ENCODE measurements around the gene LONRF2.

The LONRF2 gene

DNA sequence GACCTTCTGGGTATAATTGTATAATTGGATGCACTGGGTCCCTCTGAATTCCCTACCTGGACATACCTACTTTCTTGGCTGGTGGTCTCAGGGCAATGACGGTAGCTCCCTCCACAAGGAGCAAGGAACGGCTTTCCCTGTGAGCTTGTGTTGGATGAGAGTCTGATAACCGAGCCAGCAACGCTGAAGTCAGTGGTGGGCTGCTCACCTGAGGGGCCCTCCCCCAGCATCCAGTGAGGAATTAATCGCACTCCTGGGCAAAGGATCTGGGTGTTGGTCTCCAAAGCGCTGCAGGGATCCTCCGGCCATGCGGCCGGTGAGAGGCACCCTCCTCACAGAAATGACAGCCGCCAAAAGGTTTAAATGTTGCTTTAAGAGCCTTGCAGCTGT is 47.1 kb downstream of the LONRF2 start:
- no peak for DNase-seq (ENCODE audit: low spot score)

DNA sequence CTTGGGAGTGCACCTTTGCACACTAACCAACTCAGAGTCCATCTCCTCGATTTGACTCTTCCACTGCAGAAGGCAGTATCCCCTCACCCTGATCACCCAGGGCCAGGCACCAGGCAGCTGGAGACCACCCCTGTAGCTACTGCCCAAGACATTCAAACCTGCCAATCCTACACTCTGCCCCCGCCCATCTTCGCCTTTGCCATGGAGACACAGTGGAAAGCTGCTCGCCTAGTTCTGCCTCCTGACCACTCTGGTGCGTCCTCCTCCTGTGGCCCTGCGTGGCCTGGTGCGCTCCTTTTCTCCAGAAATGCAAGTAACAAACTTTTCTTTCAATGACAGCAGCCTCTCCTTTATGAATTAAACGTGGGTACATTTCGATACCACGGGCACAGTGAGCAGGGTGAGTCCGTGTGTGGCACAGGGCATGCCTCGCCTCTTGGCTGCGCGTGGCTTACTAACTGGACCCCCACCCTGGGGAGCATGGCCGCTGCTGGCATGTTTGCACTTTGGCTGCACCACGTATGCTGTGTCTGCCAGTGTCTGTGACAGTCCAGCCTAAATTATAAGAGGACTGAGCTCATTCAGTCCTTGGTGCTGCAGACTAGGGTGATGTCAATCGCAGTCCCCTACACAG is 47.6 kb downstream of the LONRF2 start:
- DNase-seq (ENCODE audit: low spot score) = no peak

DNA sequence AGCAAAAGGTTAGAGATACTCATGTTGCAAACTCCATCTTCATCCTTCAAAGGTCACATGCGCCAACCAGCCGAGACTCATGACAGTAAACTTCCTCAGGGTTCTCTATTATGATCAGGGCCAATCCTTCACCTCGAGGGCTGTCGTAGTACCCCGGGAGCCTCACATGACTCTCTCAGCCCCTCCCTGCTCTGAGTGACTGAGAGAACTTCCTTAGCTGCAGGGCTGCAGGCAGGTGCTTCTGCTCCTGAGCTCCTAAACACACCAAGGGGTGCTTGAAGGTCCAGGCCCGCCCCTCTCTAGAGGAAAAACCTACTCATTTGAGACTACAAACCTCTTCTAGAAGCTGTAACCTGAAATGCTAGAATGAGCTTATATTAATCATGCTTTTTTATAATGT is 48.2 kb downstream of the LONRF2 start:
- no peak for DNase-seq (ENCODE audit: low spot score)

- no peak for DNase-seq (ENCODE audit: low spot score)
Observed at GRCh38 chr2:100273387-100273786, 48.9 kb downstream of the LONRF2 start.

GRCh38 chr2:100272841-100273329 is 49.4 kb downstream of the LONRF2 start:
- DNase-seq (ENCODE audit: low spot score) = no peak

DNA sequence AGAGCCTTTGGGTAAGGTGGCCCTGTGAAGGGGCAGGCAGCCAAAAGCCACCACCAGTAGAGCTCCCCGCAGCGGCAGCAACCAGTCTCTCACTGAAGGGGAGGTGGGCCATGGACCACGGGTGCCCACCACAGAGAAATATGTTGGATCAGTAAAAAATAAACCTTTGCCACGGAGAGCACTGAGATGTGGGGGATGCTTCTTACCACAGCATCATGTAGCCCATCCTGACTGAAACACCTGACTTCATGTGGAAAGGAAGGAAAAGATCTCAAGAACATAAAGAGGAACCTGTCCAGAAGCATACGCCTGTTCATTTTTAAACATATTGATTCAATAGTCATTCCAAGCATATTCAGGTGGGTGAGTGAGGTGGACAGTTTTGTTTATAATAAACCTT is 51.1 kb downstream of the LONRF2 start:
- DNase-seq (ENCODE audit: low spot score) = no peak

DNA sequence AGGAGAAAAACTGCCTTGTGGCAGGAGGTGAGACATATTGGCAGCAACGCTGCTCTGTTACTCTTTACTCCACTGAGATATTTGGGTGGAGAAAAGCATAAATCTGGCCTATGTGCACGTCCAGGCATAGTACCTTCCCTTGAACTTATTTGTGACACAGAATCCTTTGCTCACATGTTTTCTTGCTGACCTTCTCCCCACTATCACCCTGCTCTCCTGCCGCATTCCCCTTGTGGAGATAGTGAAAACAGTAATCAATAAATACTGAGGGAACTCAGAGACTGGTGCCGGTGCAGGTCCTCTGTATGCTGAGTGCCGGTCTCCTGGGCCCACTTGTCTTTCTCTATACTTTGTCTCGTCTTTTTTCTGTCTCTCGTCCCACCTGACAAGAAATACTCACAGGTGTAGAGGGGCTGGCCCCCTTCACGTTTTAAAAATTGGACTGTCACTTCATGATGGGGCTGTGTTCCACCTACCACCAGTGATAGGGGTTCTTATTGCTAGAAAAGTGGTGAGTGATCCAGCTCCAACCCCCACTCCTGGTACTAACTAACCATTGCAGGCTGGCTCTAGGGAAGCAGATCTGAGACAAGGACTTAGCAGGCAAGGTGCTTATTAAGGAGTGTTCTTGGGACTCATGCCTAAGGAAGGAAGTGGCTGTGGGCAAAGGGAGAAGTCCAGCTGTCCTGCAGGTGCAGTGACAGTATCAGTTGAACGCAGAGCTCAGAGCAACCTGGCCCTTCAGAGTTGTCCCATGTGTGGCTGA is 51.7 kb downstream of the LONRF2 start:
- no peak for DNase-seq (ENCODE audit: low spot score)

DNA sequence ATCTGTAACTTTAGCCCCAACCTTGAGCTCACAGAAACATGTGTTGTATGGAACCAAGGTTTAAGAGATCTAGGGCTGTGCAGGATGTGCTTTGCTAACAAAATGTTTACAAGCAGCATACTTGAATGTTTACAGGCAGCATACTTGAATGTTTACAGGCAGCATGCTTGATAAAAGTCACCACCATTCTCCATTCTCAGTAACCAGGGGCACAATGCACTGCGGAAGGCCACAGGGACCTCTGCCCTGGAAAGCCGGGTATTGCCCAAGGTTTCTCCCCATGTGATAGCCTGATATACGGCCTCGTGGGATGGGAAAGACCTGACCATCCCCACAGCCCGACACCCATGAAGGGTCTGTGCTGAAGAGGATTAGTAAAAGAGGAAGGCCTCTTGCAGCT is 52.4 kb downstream of the LONRF2 start:
- no peak for DNase-seq (ENCODE audit: low spot score)

GRCh38 chr2:100268986-100269385 is 53.3 kb downstream of the LONRF2 start:
- DNase-seq (ENCODE audit: low spot score) = no peak

DNA sequence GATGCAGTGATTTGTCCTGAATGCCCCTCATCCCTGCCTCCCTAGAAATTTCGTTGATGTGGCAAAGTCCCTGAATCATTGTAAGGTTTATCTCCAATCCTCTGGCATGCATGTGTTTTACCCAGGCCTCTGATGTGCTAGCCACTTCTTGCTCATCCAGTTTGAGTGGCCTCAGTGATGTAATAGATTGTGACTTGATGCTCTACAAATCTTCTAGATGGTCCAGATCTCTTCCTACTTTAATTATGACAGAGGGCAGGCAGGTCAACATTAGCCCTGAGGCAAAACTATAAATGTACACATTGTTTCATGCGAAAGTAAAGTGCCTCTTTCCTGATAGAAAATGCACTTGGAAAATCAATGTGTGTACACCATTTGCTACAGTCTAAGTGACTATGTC is 54.5 kb downstream of the LONRF2 start:
- no peak for DNase-seq (ENCODE audit: low spot score)

DNA sequence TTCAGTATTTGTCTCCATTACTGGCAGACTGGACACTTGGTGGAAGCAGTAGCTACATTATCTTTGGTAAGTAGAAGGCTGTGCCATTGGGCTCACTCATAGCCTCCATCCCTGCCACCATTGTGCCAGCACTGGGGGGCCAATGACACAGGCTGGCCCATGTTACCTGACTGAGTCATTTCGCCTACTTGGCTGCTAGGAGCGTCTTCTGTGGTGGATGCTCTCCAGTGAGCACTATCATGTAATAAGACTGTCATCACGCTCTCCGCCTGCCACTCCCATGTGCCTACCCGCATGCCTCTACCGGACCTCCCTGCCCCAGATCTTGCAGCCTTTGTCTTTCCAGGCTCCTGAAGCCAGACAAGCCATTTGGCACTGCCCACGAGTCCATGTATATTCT is 56.2 kb downstream of the LONRF2 start:
- no peak for DNase-seq (ENCODE audit: low spot score)

DNA sequence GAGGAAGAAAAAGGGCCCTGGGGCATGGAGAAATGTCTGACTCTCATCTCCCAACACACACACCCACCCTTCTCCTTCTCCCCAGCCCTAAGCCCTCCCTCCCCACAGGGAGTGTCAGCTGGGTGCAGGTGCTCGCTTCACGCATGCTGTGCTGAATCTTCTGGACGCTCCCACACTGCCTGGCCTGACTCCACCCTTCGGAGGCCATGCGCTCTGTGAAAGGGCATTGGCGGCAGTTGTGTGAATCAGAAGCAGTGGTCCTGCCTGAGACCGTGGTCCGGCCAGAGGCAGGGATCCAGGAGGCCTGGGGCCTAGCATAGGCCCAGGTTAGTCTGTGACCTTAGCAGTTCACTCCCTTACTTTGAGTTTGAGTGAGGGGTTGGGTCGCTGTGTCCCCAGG is 57.1 kb downstream of the LONRF2 start:
- no peak for DNase-seq (ENCODE audit: low spot score)

DNA sequence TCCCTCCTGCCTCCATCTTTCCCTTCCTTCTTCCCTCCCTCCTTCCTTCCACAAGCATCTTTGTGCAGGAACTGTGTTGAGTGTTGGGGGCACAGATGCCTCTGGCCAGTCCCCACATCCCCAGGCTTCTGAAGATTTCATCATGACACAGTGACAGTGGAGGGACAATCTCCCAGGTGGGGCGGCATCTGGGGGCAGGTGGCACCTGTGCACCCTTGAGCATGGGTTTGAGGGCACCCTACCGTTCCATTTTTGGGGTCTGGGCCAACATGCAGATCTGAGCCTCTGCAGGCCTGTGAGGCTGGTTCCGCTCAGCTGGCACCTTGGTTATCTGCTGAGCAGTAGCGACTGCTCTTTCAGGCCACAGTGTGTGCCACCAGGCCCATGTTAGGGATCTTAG is 57.6 kb downstream of the LONRF2 start:
- DNase-seq (ENCODE audit: low spot score) = no peak

- no peak for DNase-seq (ENCODE audit: low spot score)
Observed at GRCh38 chr2:100264121-100264520, 58.2 kb downstream of the LONRF2 start.

- DNase-seq (ENCODE audit: low spot score) = peak; percentile 81
Observed at GRCh38 chr2:100262555-100263320, 59.6 kb downstream of the LONRF2 start.

GRCh38 chr2:100262046-100262445 is 60.3 kb downstream of the LONRF2 start:
- no peak for DNase-seq (ENCODE audit: low spot score)

DNA sequence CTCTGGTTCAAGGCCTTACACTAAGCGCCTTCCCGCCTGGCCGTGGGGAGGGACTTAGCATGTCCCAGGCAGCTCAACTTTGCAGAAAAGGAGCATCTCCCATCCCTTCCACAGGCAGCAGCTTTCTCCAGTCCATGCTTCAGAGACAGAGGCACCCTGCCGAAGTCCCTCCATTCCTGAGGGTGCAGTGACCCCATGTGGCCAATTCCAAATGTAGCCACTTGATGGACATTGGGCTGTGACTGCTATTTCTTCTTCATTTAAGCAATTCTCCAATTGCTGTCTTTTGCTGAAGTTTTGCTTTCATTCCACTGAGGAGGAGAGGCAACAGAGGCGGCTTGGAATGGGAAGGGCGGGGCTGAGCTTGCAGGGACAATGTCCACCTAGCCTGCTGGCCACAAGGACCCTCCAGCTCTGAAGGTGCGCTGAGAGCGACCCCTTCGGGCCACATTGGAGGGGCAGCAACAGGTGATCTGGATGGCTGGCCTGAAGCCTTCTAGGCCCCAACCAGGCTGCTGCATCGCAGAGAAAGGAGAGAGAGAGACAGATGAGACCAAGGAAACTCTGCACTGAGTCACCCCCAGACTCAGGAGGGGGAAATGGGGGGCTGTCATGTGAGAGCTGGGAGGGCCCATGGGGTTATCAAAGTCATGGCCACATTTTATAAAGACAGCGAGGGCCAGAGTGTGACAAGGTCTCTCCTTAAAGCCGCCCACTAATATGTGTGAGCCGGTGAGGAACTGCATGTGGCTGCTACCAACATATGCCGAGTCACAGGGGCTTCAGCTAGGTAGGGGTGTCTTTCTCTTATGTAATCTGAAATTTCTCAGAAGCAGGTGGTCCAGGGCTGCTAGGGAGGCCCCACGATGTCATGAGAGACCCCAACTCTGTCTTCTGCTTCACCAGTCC is 61.3 kb downstream of the LONRF2 start:
- DNase-seq (ENCODE audit: low spot score) = no peak

- no peak for DNase-seq (ENCODE audit: low spot score)
Observed at GRCh38 chr2:100259106-100259505, 63.2 kb downstream of the LONRF2 start.

GRCh38 chr2:100257939-100258338 is 64.4 kb downstream of the LONRF2 start:
- no peak for DNase-seq (ENCODE audit: low spot score)

DNA sequence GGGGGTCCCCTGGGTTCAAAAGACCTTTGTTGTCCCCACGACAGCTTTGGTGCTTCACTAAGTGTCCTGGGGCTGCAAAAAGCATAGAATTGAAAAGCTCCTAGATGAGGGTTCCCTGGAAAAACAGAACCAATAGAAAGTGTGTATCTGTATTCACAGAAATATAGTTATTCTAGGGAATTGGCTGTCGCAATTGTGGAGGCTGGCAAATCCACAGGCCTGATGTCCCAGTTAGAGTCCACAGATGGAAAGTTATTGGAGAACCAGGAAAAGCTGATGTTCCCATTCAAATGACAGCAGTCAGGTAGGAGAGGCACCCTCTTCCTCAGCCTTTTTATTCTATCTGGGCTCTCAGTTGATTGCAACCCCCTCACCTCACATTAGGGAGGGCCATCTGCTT is 65.5 kb downstream of the LONRF2 start:
- DNase-seq (ENCODE audit: low spot score) = no peak

GRCh38 chr2:100256416-100256815 is 65.9 kb downstream of the LONRF2 start:
- no peak for DNase-seq (ENCODE audit: low spot score)

GRCh38 chr2:100254646-100255210 is 67.6 kb downstream of the LONRF2 start:
- DNase-seq (ENCODE audit: low spot score) = no peak
